Gastroesophageal sphincter (tissue), 3 donors: ENCODE data around the gene TMEM225.

Source experiments
- POLR2A ChIP-seq, 2 donors: fragments of 450-650 bp; IDR thresholded peaks; one replicate each; pipeline ENCODE4 v1.6.1; 2017; ENCODE audit warnings: antibody characterized with exemption in 2 of 2, mild to moderate bottlenecking in 2 of 2, moderate library complexity in 1 of 2
- POLR2AphosphoS5 ChIP-seq: sonication (generic); formaldehyde crosslinking; IDR thresholded peaks from one replicate; pipeline ENCODE4 v1.6.1; 2017; ENCODE audit warnings: antibody characterized with exemption
- TF ChIP-seq, protein P1 (sequence below), 4 experiments: fragments of 200-600 bp in 2 of 4; fragments of 450-650 bp in 2 of 4; sonication (generic) in 1 of 4; IDR thresholded peaks; one replicate each; pipeline ENCODE4 v1.5.1; 2017 to 2019; ENCODE audit warnings: antibody characterized with exemption in 4 of 4, mild to moderate bottlenecking in 2 of 4, moderate library complexity in 2 of 4

DNA sequence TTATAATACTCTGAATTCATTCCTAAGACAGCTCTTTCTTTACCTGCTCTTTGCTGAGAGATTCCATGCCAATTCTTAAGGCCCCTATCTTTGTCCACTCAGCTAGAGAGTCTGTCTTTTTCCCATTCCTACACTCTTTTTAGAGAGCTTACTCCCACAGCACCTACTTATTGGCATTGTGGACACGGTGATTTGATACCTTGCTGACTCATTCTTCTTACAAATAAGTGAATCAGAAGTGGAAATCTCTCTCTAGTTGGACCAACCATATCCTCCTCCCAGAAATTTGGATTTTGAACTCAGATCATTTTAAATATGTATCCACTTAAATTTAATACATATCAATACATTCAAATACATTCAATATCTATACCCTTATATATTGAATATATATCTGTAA is 46.8 kb downstream of the TMEM225 start:
- TF ChIP-seq POLR2AphosphoS5 (no peak), POLR2A (IDR thresholded peaks at IDR 0.05) (no peak)
- TF ChIP-seq, protein P1, sequence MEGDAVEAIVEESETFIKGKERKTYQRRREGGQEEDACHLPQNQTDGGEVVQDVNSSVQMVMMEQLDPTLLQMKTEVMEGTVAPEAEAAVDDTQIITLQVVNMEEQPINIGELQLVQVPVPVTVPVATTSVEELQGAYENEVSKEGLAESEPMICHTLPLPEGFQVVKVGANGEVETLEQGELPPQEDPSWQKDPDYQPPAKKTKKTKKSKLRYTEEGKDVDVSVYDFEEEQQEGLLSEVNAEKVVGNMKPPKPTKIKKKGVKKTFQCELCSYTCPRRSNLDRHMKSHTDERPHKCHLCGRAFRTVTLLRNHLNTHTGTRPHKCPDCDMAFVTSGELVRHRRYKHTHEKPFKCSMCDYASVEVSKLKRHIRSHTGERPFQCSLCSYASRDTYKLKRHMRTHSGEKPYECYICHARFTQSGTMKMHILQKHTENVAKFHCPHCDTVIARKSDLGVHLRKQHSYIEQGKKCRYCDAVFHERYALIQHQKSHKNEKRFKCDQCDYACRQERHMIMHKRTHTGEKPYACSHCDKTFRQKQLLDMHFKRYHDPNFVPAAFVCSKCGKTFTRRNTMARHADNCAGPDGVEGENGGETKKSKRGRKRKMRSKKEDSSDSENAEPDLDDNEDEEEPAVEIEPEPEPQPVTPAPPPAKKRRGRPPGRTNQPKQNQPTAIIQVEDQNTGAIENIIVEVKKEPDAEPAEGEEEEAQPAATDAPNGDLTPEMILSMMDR (IDR thresholded peaks at IDR 0.05), result no peak
